SH-SY5Y (cell line): ENCODE data around the gene TNS3.

Experiments used
- GATA2 ChIP-seq: IDR thresholded peaks from 2 replicates; pipeline ENCODE4 v1.6.1; 2011; ENCODE audit warnings: mild to moderate bottlenecking, low read depth, low read length
- GATA3 ChIP-seq: IDR thresholded peaks from 2 replicates; pipeline ENCODE4 v1.6.1; 2011; ENCODE audit warnings: low read depth, mild to moderate bottlenecking, low read length, moderate library complexity

Gene TNS3

DNA sequence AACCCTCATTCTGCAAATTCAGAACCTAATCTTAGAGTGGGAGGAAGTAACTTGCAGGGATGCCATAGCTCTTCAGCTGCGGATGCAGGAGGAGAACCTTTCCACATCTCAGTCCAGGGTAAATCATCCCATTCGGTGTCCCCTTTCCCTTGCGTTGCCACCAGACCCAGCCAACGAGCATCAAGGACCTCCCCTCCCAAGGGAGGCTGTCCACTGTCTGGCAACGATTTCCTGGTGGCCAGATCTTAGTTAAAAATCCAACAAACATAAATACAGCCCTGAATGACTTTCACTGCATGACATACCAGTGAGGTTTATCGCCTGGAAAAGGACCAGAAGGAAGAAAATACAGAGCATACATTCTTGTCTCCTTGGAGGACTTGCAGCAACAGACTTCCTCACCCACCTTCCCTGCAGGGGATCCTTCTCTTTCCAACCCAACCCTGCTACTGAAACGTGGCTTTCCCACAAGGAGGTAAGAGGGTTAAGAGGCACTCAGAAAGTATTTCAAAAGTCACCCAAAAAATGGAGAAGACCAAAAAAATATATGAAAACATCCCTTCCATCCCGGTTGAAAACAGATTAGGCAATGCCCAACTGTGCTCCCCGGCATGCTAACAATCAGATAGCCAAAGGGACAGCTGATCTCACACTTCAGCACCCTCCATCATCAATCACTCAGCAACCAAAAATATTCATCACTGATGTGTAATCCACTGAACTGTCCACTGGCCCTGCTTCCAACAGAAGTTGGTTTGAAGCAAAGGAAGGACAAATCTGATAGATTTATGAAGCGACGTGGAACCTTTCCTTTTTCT, 206.6 kb downstream of the TNS3 start:
- TF ChIP-seq GATA3 (no peak), GATA2 (no peak)

DNA sequence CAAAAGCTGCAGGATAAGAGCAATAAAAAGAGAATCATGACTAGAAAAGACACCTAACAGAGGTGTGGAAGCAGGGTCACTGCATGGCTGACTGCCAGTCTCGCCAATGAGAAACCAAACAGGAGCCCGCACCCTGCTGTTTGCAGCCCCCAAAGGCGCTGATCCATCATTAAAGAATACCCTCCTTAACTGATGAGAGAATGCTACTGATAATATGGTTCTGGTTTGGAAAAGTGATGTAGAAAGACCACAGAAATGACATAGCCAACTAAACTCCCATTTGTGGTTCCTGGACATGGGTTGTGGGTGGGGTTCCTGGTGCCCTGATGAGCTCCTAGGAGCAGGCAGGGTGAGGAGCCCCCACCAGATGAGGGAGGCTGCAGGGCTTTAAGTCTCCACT, 207.4 kb downstream of the TNS3 start:
- TF ChIP-seq GATA2 (no peak), GATA3 (no peak)

DNA sequence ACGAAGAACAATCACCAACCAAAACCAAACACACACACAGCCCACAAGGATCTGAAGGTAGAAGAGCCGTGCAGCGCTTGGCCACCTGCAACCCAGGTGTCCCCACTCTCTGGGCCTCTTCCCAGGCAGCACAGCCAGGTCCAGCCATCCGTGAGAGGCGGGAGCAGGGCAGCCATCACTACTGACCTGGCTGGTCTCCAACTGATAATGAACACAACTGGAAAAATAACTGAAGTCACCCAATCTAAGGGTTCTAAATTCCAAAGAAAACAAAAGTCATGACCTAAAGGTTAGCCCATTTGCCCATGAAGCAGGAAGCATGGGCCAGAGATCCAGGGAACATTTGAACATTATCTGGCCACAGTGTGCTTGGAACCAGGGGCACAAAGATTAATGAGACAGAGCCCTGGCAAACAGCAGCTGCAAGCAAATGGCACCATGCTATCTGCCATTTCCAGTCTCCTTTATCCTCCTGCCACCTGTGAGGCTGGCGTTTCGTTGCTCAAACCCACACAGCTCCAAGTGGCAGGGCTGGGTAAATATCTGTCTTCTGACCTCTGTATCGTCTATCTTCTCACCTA, 207.9 kb downstream of the TNS3 start:
- TF ChIP-seq GATA3 = no peak
- no peak for TF ChIP-seq GATA2

DNA sequence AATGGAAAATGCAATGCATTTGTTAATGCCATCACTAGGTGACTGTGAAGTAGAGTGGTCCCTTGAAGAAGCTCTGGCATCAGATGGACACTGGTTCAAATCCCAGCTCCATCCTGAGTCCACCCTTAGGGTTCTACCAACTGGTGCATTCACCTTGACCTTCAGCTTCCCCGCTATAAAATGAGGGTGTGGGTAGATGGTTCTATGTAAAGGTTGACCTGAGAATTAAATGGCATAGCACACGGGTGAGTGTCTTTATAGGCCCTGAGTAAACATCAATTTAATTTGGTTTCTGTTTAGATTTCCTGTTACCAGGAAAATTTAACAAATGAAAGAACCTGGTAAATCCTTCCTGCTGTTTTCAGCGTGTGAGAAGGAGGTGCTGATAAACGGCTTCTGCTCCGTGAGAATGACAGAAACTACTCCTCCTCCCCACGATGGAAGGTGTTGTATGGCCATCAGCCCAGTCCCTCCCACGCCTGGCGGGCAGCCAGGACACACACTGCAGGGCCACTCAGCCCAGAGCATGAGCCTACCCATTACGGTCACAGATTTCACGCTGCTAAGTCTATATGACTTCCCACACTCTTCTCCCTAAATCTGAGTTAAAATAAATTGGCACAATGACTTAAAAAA, 210.1 kb downstream of the TNS3 start:
- TF ChIP-seq GATA3 = no peak

DNA sequence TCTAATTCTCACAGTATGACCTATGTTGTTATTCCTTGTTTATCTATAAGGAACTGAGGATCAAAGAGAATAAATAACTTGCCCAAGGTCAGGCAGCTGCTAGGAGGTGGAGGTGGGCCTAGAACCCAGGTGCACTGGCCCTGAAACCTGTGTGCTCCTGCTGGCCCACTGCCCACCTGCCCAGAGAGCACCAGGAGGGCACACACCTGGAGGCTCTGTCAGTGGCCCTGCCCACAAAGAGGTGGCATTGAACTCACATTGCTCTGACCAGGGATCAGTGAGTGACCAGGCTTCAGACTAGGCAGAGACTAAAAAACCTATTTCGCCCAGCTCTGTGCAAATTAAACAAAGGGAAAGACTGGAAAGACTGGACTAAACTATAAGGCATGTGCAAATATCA, 210.6 kb downstream of the TNS3 start:
- TF ChIP-seq GATA2 = no peak
- TF ChIP-seq GATA3 = no peak

DNA sequence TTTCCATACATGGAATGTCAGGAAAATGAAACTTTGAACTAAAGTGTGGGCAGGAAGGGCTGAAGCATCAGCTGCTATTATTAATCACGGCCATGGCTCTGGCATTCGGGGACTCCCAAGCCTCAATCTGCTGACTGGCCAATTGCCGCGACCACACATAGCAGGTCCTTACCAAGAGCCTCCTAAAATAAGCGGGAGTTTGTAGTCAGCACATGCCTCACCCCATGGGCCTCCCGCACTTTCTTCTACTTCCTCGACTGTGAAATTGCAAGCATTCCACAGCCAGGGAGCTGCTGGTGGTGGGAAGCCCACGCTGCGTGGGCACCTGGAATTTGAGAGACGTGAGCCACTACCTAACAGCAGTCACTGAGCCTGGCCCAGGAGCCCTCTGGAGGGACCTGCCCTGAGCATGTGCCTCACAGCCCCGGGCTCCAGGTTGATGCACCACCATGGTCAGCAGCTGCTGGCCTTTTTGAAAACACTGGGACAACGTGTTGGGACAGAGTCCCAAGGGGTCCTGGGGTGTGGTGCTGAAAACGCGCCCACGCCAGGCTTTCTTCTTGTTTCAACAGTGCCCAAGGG, 211.4 kb downstream of the TNS3 start:
- TF ChIP-seq GATA2 (no peak), GATA3 (no peak)

DNA sequence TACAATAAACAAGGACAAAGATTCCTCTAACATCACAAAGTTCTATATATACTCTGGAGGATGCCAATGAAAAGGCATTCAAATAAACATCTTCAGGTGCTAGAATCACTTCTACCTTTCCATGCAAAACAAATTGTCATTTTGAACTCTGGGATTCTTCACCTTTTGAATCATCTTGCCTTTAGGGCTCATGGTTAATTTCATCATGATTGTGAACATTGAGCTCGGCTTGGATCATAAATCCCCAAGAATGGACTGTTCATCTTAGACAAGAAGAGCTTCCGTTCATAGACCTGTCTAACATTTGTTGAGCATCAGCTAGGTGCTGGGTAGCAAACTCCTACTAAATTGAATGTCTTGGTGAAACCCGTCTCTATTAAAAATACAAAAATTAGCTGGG, 212.2 kb downstream of the TNS3 start:
- TF ChIP-seq GATA3 (no peak), GATA2 (no peak)

DNA sequence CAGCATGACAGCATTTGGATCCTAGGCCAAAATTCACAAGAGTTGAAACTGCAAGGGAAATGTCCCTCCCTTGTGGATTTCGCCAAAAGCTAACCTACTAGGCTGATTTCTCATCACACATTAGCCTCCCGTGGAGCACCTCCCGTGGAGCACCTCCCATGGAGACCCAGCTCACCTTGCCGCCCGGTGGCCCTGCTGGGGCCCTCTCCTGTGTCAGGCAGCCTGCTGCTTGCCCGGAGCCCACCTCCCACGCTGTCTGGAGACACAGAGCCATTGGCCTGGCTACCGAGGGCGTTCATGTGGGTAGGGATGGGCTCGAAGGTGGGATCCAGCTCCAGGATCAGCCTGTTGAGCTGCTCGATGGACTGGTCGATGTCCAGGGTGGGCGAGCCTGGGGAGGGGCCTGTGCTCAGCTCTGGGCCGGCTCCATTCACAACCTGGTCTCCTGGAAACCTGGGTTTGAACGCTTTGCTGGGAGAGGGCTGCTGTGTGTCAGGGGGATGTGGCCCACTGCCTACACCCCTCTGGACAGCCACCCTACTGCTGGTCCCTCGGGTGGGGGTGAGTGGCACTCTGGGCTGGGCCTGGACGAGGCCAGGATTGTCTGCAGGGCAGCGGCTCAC, 213.6 kb downstream of the TNS3 start:
- TF ChIP-seq GATA3 (no peak), GATA2 (no peak)

DNA sequence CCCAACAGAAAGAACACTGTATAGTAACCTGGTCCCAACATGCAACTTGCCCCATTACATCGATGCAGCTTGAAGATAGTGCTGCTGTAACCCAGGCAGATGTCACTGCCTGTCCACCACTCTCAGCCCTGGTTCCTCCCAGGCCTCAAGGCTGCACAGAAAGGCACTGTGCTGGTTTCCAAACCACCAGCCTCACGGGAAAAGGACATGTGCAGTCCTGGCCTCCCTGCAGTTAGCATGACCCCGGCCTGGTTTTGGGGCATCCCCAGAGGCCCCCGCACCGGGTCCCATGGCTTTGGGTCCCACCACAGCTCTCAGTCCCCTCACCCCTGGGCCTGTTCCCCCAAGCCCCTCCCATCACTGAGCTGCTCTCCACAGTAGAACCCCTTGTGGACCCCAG, 214.5 kb downstream of the TNS3 start:
- TF ChIP-seq GATA2 (no peak), GATA3 (no peak)

DNA sequence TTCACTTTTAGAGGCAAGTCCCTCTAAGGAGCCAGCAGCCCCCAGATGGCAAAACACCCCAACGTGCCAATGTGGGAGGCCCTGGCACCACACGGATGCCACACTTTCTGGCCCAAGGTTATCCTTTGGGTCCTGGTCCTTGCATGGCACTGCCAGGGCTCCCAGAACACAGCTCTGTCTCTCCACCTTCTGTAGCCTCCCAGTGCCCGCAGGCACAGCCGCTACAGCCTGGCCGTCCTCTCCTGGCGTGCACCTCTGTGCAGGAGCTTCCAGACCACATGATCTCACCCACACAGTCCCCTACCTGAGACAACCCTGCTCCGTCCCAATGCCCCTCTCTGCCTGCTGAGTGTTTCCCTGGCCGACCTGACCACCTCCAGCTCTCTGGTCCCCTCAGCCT, 215.0 kb downstream of the TNS3 start:
- TF ChIP-seq GATA2 = no peak
- TF ChIP-seq GATA3 = no peak

DNA sequence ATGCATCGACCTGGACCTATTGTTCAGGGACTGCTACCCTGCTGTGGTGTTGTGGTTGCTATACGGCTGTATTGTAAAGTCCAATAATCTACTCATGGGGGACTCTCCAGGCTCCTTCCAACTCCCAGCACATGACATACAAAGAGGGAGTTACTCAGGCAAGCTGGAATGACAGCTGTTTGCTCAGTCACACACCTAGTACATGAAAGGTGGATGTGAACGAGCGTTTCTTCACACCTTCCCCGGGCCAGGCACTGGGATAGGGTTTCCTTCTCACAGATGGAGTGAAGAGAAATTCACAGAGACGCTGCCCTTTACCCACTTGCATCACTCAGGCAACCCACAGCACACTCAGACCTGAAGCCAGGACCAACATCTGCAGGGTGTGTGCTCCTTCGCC, 215.7 kb downstream of the TNS3 start:
- TF ChIP-seq GATA3 (no peak), GATA2 (no peak)

DNA sequence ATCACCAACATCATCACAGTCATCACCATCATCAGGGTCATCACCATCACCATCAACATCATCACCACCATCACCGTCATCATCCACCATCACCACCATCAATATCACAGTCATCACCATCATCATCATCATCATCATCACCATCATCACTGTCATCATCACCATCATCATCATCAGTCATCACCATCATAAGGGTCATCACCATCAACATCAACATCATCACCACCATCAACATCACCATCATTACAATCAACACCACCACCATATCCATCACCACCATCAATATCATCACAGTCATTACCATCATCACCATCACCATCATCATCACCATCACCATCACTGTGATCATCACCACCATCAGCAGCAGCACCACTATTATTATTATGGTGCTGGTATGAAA, 218.9 kb downstream of the TNS3 start:
- no peak for TF ChIP-seq GATA2

DNA sequence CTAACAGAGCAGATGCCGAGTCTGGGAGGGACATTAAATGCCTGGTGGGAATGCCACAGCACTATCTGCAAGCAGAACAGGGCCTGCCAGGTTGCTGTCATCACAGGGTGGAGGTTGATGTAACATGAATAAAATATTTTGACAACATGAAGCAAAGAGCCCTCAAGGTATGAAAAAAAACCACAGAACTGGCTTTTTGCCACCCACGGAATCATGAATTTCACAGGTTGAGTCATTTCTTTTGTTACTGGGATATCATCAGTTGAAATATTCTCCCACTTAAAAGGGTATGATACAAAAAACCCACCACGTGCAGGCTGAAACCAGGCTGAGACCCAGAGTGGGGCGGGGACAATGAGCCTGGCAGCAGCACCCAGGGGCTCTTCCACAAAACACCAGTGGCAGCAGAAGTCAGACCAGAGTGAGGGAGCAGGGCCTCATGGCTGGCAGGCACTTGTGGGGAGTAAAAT, 220.1 kb downstream of the TNS3 start:
- no peak for TF ChIP-seq GATA3

DNA sequence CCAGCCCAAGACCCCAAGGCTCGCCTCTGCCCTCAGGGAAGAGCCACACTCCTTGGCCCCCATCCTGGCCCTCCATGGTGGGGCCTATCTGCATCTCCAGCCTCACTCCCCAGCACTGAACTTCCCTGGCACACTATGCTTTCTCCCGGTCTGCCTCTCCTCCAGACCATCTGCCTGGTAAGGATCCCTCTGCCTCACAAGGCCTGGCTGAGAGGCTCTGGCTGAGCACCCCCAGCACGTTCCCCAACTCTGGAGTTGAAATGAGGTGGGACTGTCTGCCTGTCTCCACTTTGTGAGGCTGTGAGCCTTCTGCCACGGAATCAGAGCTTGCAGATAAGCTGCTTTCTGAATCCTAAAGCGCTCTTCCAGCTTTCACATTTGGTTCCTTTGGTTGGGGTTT, 220.7 kb downstream of the TNS3 start:
- TF ChIP-seq GATA2 (no peak), GATA3 (no peak)

DNA sequence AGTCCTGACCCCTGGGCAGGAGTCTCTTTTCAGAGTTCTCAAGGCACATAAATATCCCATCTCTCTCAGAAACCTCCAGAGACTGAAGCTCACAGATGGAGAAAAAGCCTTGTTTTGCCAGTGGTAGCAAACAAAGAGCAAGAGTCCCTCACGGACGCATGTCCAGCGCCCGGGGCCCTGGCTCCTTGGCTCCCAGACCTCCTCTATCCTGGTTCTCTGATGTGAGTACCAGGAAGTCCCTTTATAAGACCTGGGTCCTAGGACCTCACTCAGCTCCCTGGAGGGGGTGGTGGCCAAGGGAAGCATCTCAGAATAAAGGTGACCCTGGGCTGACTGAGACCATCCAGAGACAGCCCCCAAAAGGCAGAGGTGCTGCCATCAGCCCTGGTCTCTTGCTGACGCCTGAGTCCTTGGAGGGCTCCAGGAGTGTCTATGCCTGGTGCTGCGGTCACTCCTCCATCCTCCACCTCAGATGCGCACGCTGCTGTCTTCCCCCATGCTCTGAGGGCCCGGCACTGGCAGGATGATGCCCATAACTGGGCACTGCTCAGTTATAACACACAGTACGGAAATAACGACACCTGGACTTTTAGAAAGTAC, 221.5 kb downstream of the TNS3 start:
- TF ChIP-seq GATA3 = no peak
- TF ChIP-seq GATA2 = no peak
